Posterior vena cava (tissue), 2 donors: ENCODE results near the gene FSD1. TPM values are rescaled to one million over a fixed set of nuclear protein-coding genes. Genes with fewer than 3 reads are reported as not detected.
"Not testable (repeated sequence)": the region's sequence is repeated elsewhere in the genome, so short reads cannot be mapped to it uniquely, and the experiment has no call there.

Experiments
- DNase-seq: peaks from one replicate; pipeline ENCODE4 v3.0.0-alpha.2; 2020; ENCODE audit warnings: low spot score
- intact Hi-C, 2 donors: fragments of 100-400 bp; cut with DNase I; formaldehyde crosslinking; loops; one replicate each; pipeline versions ENCODE4 v1.14.1 to v1.14.2; 2022 to 2023
- total RNA-seq, 2 donors: library from RNA; stranded (reverse); fragmentation: NEBNext Ultra II Directional; extraction: Animal tissue kit (Norgen Biotek cat#: 25700); gene quantifications; one replicate each; pipeline ENCODE4 v1.2.1, GENCODE V29; 2021
- donor health status: DM: yes; HTN: yes; CAD: no.
- donor health status: DM: yes; HTN: yes; CAD: no.

Gene FSD1
- total RNA-seq, 2 donors from 2014 or later: not detected

DNA sequence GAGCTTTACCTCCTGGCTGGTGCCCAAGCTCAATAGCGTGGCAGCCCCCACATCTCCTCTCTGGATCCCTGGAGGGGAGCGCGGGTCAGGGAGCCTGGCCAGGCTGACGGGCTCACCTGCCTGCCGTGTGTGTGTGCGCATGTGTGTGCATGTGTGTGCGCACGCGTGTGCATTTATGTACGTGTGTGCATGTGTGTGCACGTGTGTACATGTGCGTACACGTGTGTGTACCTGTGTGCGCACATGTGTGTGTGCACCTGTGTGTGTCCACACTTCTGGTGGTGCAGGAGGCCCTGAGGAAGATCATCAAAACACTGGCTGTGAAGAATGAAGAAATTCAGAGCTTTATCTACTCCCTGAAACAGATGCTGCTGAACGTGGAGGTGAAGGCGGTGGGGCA lies 1.3 kb downstream of the FSD1 start:
- no peak for DNase-seq
- intact Hi-C loops: no loop called here

DNA sequence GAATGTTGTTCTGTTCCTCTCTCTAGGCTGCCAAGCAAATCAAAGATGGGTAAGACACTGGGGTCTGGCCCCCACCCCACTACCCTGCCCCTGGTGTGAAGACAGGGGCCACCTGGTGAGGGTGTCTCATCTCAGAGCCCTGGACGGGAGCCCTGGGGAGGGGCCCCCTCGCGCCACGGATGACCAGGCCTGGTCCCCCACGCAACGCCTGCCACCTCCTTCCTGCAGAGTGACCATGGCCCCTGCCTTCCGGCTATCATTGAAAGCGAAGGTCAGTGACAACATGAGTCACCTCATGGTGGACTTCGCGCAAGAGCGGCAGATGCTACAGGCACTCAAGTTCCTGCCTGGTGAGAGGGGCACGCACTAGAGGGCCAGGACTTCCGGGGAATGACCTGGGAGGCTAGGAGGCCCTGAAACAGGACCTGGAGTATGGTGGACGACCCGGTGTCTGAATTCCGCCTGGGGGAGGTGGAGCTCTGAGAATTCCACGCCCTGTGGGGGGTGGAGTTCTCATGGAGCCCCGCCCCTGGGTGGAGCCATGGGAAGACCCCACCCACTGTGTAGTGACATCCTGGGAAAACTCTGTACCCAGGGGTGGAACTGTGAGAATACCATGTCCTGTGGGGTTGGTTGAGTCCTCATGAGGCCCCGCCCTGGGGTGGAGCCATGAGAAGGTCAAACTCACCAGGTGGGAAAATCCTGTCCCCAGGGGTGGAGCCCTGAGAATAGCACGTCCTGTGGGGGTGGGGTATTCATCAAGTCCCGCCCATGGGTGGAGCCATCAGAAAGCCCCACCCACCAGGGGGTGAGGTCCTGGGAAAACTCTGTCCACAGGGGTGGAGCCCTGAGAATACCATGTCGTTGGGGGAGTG lies 6.1 kb downstream of the FSD1 start:
- no peak for DNase-seq
- intact Hi-C loops: no loop called here

DNA sequence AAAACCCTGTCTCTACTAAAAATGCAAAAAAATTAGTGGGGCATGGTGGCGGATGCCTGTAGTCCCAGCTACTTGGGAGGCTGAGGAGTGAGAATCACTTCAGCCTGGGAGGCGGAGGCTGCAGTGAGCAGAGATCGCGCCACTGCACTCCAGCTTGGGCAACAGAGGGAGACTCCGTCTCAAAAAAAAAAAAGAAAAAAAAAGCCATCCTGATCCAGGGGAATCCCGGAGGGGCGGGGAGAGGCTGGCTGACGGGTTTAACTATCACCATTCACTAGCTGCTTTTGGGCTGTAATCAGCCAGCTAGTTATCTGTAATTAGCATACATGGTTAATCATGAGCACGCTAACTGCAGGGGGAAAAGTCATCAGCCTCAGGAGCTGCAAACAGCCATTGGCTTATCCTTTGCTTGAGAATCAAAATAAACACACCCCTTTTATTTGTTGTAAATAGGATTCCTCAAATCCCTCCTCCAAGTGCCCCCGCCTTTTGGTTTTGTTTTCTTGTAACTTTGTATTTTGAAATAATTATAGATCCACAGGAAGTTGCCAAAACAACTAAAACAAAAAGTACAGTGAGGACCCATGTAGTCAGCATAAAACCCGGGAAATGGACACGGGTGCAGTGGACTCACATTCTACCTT lies 9.6 kb downstream of the FSD1 start:
- no peak for DNase-seq
- intact Hi-C loops: no loop called here

- intact Hi-C loops: no loop called here
- DNase-seq: no peak
Measured at GRCh38 chr19:4316956-4317355, 12.6 kb downstream of the FSD1 start.

DNA sequence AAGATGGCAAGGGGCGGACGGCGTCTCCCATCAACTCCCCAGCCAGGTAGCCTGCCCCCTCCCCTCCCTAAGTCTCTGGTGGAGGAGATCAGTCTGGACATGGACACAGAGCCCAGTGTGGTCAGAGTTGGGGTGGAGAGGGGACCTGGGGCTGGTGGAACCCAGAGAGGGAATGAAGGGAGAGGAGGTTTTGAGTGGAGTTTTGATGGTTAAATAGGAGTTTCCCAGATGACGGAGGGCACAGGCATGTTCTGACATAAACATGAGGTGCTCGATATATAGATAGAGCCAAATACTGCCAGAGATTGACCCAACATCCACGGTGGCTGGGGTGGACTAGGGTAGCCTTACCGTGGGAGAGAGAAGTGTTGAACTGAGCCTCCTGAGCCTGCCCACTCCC lies 14.1 kb downstream of the FSD1 start:
- intact Hi-C loops: no loop called here

GRCh38 chr19:4319067-4319718 lies 14.8 kb downstream of the FSD1 start:
- intact Hi-C loops: no loop called here
- DNase-seq: no peak

More for the DNA sequence above, 14.1 kb downstream of the FSD1 start:
- DNase-seq: no peak

GRCh38 chr19:4320419-4320818 lies 16.0 kb downstream of the FSD1 start:
- intact Hi-C loops: no loop called here
- DNase-seq: no peak

DNA sequence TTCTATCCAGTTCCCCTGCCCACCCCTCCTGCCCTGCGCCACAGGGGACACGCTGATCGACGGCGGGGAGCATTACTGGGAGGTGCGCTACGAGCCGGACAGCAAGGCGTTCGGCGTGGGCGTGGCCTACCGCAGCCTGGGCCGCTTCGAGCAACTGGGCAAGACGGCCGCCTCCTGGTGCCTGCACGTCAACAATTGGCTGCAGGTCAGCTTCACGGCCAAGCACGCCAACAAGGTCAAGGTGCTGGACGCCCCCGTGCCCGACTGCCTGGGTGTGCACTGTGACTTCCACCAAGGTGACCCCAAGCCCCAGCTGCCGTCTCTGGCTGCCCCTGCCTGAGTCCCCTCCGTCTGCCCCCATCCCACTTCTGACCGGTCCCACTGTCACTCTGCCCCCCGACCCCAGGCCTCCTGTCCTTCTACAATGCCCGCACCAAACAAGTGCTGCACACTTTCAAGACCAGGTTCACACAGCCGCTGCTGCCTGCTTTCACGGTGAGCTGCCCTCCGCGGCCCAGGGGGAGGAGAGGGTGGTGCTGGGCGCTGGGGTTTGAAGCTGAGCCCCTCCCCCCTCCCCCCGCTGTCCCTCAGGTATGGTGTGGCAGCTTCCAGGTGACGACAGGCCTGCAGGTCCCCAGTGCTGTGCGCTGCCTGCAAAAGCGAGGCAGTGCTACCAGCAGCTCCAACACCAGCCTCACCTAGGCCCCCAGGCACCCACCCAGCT lies 18.7 kb downstream of the FSD1 start:
- intact Hi-C loops: no loop called here
- no peak for DNase-seq

DNA sequence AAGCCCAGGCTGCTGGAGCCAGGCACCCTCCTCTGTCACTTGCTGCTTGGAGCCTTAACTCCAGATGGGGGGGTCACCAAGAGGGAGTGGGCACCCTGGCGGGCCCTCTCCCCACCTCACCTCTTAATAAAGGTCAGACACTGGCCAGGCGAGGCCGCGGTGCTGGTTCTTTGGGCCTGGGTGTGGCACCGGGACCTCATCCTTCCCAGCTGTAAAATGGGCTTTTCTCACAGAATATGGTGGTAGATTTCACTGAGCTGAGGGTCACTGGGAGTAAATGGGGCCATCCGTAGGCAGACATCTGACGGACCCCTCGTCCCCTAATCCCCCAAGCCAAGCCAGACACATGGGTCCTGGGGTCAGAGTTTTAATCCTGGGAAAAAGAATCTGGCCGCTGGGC lies 19.3 kb downstream of the FSD1 start:
- DNase-seq: no peak
- intact Hi-C loops: no loop called here

DNA sequence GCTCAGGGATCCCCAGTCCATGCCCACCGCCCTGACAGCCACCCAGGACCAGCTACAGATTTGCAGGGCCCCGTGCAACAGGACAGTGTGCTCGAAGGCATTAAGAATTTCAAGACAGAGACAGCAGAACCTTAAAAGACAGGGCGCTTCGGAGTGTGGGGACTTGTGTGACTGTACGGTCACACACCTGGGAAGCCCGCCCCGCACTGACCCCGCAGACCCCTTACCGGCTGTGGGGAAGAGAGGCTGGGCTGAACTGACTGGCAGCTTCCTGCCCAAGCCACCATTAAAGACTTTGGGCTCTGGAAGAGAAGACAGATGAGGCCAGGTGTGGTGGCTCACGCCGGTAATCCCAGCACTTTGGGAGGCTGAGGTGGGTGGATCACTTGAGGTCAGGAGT lies 19.8 kb downstream of the FSD1 start:
- DNase-seq: no peak
- intact Hi-C loops: no loop called here

GRCh38 chr19:4326215-4326836 lies 21.9 kb downstream of the FSD1 start:
- intact Hi-C loops: no loop called here
- no peak for DNase-seq

DNA sequence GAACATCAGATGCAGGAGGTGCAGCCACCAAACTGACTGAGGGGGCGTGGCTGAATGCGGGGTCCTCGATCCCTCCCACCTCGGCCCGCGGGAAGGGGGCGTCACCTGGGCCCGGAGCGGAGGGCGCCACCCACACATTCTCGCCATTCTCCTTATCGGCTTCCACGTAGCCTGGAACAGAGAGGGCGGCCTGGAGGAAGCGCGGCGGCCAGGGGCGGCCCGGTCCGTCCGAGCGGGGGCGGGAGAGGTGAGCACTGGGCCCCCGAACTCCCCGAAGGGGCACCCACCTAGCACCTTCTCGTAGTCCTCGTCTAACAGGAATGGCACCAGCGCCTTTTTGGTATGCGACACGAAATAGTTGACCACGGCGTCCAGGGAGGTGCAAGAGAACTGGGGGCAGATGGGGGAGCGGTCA lies 22.4 kb downstream of the FSD1 start:
- intact Hi-C loops: no loop called here

GRCh38 chr19:4327252-4327876 lies 23.0 kb downstream of the FSD1 start:
- DNase-seq: peak; percentile 94
- intact Hi-C loops: no loop called here

More for the DNA sequence above, 22.4 kb downstream of the FSD1 start:
- no peak for DNase-seq

DNA sequence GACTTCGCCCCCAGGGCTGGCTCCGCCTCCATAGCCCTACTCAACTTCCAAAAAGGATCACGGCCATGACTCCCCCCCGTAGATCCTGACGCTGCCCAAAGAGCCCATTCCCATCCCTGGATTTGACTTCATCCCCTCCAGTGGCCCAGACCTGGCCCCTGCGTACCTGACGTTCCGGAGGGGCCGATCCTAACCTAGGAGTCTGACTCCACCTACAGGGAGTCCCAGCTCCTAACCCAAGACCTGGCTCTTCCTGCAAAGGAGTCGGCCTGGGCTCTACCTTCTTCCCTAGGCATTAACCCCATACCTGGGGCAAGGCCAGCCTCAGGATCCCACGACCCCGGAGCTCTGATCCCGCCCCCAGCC lies 23.5 kb downstream of the FSD1 start:
- intact Hi-C loops: no loop called here
- no peak for DNase-seq

- peak; percentile 100 for DNase-seq
- intact Hi-C loops: no loop called here
Measured at GRCh38 chr19:4328243-4328990, 24.0 kb downstream of the FSD1 start.

DNA sequence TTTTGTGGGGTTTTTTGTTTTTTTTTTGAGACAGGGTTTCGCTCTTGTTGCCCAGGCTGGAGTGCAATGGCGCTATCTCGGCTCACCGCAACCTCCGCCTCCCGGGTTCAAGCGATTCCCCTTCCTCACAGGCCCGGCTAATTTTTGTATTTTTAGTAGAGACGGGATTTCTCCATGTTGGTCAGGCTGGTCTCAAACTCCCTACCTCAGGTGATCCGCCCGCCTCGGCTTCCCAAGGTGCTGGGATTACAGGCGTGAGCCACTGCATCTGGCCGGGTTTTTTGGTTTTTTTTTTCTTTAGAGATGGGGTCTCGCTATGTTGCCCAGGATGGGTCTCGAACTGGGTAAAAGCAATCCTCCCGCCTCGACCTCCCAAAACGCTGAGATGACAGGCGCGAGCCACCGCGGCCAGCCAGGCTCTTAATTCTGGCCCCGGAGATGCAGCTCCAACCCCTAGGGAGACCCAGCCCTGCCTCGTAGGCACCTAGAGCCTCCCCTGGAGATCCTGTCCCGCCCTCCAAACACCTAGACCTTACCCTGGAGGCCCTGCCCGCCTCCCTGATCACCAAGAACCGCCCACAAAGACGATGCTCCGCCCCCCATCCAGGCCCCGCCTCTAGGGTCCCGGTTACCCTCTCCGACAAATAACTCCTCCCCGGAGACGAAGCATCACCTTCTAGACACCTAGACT lies 24.7 kb downstream of the FSD1 start:
- intact Hi-C loops, DNase-seq: not testable (repeated sequence)

- DNase-seq: no peak
- intact Hi-C loops: no loop called here
Measured at GRCh38 chr19:4329858-4330257, 25.5 kb downstream of the FSD1 start.
